Stomach (tissue), 9 donors: Measurements from ENCODE around the gene ACTG1. TPM values are rescaled to one million over a fixed set of nuclear protein-coding genes. Genes with fewer than 3 reads are reported as not detected.

Source experiments
- DNase-seq, 2 donors: peaks; one replicate each; pipeline versions ENCODE4 v3.0.0 to v3.0.0-alpha.2; 2013 to 2019
- H3K27ac ChIP-seq, 5 donors: fragments of 200-600 bp in 4 of 5; sonication (generic) in 4 of 5; one replicate each; pipeline ENCODE4 v1.5.1; 2013 to 2019; ENCODE audit warnings: mild to moderate bottlenecking in 1 of 5, moderate library complexity in 1 of 5
- H3K27me3 ChIP-seq, 3 donors: fragments of 200-600 bp; sonication (generic); one replicate each; pipeline ENCODE4 v1.5.1; 2017 to 2019; ENCODE audit warnings: mixed run types in 1 of 3
- H3K36me3 ChIP-seq, 4 donors: fragments of 200-600 bp; sonication (generic); 1 replicate in 3 of 4; 2 replicates in 1 of 4; pipeline ENCODE4 v1.5.1; 2016 to 2019
- H3K4me1 ChIP-seq, 4 donors: fragments of 200-600 bp; sonication (generic); one replicate each; pipeline ENCODE4 v1.5.1; 2016 to 2019
- H3K4me3 ChIP-seq, 4 donors: fragments of 200-600 bp; sonication (generic) in 3 of 4; one replicate each; pipeline ENCODE4 v1.5.1; 2016 to 2019; ENCODE audit warnings: mild to moderate bottlenecking in 1 of 4
- H3K9me3 ChIP-seq, 4 donors: fragments of 200-600 bp; sonication (generic); one replicate each; pipeline ENCODE4 v1.5.1; 2016 to 2019
- CTCF ChIP-seq, 7 experiments: fragments of 450-650 bp in 4 of 7; fragments of 200-600 bp in 3 of 7; sonication (generic) in 3 of 7; IDR thresholded peaks; one replicate each; pipeline ENCODE4 v1.5.1; 2016 to 2019; ENCODE audit warnings: antibody characterized with exemption in 7 of 7, control low read depth in 2 of 7, mild to moderate bottlenecking in 1 of 7
- EP300 ChIP-seq: sonication (generic); formaldehyde crosslinking; IDR thresholded peaks from one replicate; pipeline ENCODE4 v1.6.1; 2017; ENCODE audit warnings: antibody characterized with exemption
- POLR2A ChIP-seq, 4 donors: fragments of 450-650 bp; IDR thresholded peaks; one replicate each; pipeline ENCODE4 v1.6.1; 2016; ENCODE audit warnings: antibody characterized with exemption in 4 of 4, control low read depth in 2 of 4, mild to moderate bottlenecking in 1 of 4, moderate library complexity in 1 of 4
- POLR2AphosphoS5 ChIP-seq, 3 donors: sonication (generic); formaldehyde crosslinking; IDR thresholded peaks; one replicate each; pipeline ENCODE4 v1.6.1; 2016; ENCODE audit warnings: antibody characterized with exemption in 3 of 3
- WGBS, 5 donors: extraction: QIAGEN DNeasy Blood & Tissue Kit in 3 of 5; methylation state at CpG; one replicate each; pipeline versions ENCODE4 v1.1.5 to v1.1.7; 2013 to 2018; 5-methylcytosine and 5-hydroxymethylcytosine counted together
- intact Hi-C: fragments of 100-400 bp; cut with DNase I; formaldehyde crosslinking; loops from one replicate; pipeline ENCODE4 v1.15.1; 2023; ENCODE audit warnings: low total_unique reads
- polyA plus RNA-seq, 3 donors: library from polyadenylated mRNA; stranded (reverse); fragments of 200-250 nt; gene quantifications; one replicate each; pipeline ENCODE4 v1.2.3, GENCODE V29; 2013
- total RNA-seq, 5 donors: library from RNA; depleted of rRNA; stranded (reverse); fragments of >200 nt; gene quantifications; one replicate each; pipeline versions ENCODE4 v1.1.0 to v1.2.3, GENCODE V29; 2014 to 2016
- donor health status: healthy with polysubstance abuse.
- donor health status: Bipolar disorder and iron deficiency.
- donor health status: healthy.

ACTG1 gene
- total and polyA plus RNA-seq, 8 donors = 978 to 2,952 (median 1,922) TPM

- no peaks in the 10 kb centered on the region for H3K27me3 ChIP-seq
- no peaks in the 10 kb centered on the region for H3K4me1 ChIP-seq
- DNase-seq = no peak
- 86 to 92% (median 91%) methylated on average over 12 to 16 of the region's 16 CpGs for WGBS, 5 donors
- H3K4me3 ChIP-seq = no peak overlapping the region
- H3K27ac ChIP-seq = no peak overlapping the region
- H3K36me3 ChIP-seq = peaks cover 48 to 96% (median 95%) of the 10 kb centered on the region in 4 donors
- no peaks in the 10 kb centered on the region for H3K9me3 ChIP-seq
- TF ChIP-seq EP300 = no peak
- no peak for TF ChIP-seq CTCF (IDR thresholded peaks at IDR 0.05)
- no peak for TF ChIP-seq POLR2AphosphoS5 (IDR thresholded peaks at IDR 0.05)
- TF ChIP-seq POLR2A (IDR thresholded peaks at IDR 0.05) = no peak
- intact Hi-C loops = no loop called here
Measured at GRCh38 chr17:81544281-81544974, 31.8 kb upstream of the ACTG1 start.

- TF ChIP-seq POLR2AphosphoS5 (IDR thresholded peaks at IDR 0.05) (no peak), EP300 (no peak), POLR2A (IDR thresholded peaks at IDR 0.05) (no peak), CTCF (IDR thresholded peaks at IDR 0.05) (no peak)
- H3K27me3 ChIP-seq = no peaks in the 10 kb centered on the region
- no peak overlapping the region for H3K27ac ChIP-seq
- intact Hi-C loops = no loop called here
- H3K9me3 ChIP-seq = no peaks in the 10 kb centered on the region
- no peaks in the 10 kb centered on the region for H3K4me1 ChIP-seq
- DNase-seq = no peak
- 94 to 97% (median 96%) methylated on average over 13 to 15 of the region's 15 CpGs for WGBS, 5 donors
- no peak overlapping the region for H3K4me3 ChIP-seq
- peaks cover 48 to 96% (median 95%) of the 10 kb centered on the region in 4 donors for H3K36me3 ChIP-seq
Measured at GRCh38 chr17:81543756-81544155, 31.2 kb upstream of the ACTG1 start.

- no peak overlapping the region for H3K4me3 ChIP-seq
- intact Hi-C loops = no loop called here
- peaks cover 0 to 3% (median 0%) of the 10 kb centered on the region in 3 donors for H3K27me3 ChIP-seq
- H3K27ac ChIP-seq = no peak overlapping the region
- H3K36me3 ChIP-seq = peaks cover 46 to 96% (median 95%) of the 10 kb centered on the region in 4 donors
- DNase-seq = no peak
- no peaks in the 10 kb centered on the region for H3K9me3 ChIP-seq
- TF ChIP-seq POLR2AphosphoS5 (IDR thresholded peaks at IDR 0.05) (no peak), CTCF (IDR thresholded peaks at IDR 0.05) (no peak), EP300 (no peak), POLR2A (IDR thresholded peaks at IDR 0.05) (no peak)
- WGBS, 5 donors = 86 to 94% (median 88%) methylated on average over 13 to 14 of the region's 14 CpGs
- H3K4me1 ChIP-seq = no peaks in the 10 kb centered on the region
Measured at GRCh38 chr17:81543339-81543675, 30.7 kb upstream of the ACTG1 start.

DNA sequence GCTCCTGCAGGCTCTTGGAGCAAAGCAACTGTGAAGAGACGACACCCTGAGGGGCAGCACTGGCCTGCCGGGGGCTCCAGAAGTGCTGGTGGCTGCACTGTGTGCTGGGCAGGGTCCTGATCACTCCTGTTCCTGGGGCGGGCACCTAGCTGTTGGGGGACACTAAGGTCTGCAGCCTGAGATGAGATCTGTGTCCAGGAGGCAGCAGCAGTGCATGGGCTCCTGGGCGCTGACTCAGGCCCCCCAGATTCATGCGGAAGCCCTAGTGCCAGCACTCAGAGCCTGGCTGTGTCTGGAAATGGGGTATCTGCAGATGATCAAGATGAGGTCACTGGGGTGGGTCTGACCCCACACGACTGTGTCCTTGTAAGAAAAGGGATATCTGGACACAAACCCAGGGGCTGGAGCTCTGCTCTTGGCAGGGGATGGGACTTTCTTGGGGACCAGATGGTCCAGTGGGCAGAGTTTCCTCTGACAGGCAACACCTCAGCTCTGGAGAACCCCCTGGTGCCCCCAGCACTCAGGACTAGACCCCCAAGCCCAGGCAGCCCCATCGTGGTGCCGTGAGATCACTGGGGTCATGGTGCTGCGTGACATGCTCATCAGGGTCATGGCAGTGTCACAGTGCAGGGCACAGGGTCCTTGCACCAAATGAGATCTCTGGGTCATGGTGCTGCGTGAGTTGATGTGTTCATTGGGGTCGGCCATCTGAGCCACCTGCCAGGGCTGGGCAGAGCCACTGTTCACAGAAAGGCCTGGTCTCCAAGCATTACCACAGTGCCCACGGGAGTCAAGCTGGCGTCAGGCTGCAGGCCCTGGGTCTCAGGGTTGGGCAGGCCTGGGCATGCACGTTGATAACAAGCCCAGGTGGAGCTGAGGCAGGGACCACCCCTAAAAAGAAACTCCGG, 30.1 kb upstream of the ACTG1 start:
- Histone ChIP-seq H3K4me3 (no peak overlapping the region), H3K27ac (no peak overlapping the region), H3K27me3 (peaks cover 0 to 9% (median 4%) of the 10 kb centered on the region in 3 donors), H3K9me3 (no peaks in the 10 kb centered on the region), H3K36me3 (peaks cover 40 to 95% (median 92%) of the 10 kb centered on the region in 4 donors), H3K4me1 (peaks cover 3 to 5% (median 5%) of the 10 kb centered on the region in 4 donors)
- DNase-seq = no peak
- 82 to 93% (median 85%) methylated on average over 14 to 15 of the region's 15 CpGs for WGBS, 5 donors
- intact Hi-C loops = no loop called here
- TF ChIP-seq EP300 = no peak
- TF ChIP-seq CTCF (IDR thresholded peaks at IDR 0.05) = no peak
- no peak for TF ChIP-seq POLR2AphosphoS5 (IDR thresholded peaks at IDR 0.05)
- TF ChIP-seq POLR2A (IDR thresholded peaks at IDR 0.05) = no peak
